Cardiac muscle cell (in vitro differentiated cells and primary cell): ENCODE results near the gene OR51B6. TPM values are rescaled to one million over a fixed set of nuclear protein-coding genes. Genes with fewer than 3 reads are reported as not detected.

Source experiments
- DNase-seq, 2 donors: peaks; one replicate each; pipeline versions ENCODE4 v3.0.0 to v3.0.0-alpha.2; 2010 to 2017; ENCODE audit warnings: low read depth in 1 of 2, low spot score in 1 of 2
- H3K27ac ChIP-seq: fragments of 200-600 bp; sonication (generic); 2 replicates; pipeline ENCODE4 v1.5.1; 2016
- H3K27me3 ChIP-seq: fragments of 200-600 bp; sonication (generic); 2 replicates; pipeline ENCODE4 v1.6.0; 2016; ENCODE audit warnings: control low read depth
- H3K36me3 ChIP-seq: fragments of 200-600 bp; sonication (generic); 2 replicates; pipeline ENCODE4 v1.5.1; 2016; ENCODE audit warnings: control low read depth
- H3K4me1 ChIP-seq: fragments of 200-600 bp; sonication (generic); 2 replicates; pipeline ENCODE4 v1.8.1; 2017; ENCODE audit warnings: low read depth, mild to moderate bottlenecking, mixed run types
- H3K4me3 ChIP-seq: fragments of 200-600 bp; sonication (generic); 2 replicates; pipeline ENCODE4 v1.5.1; 2016; ENCODE audit warnings: mild to moderate bottlenecking
- H3K9me3 ChIP-seq: fragments of 200-600 bp; sonication (generic); 2 replicates; pipeline ENCODE4 v1.5.1; 2017; ENCODE audit warnings: low read depth, mild to moderate bottlenecking, control low read depth
- CTCF ChIP-seq: IDR thresholded peaks from 2 replicates; pipeline ENCODE4 v1.5.1; 2012; ENCODE audit warnings: low read depth, mild to moderate bottlenecking, low read length
- polyA plus RNA-seq: library from polyadenylated mRNA; unstranded; fragments of >200 nt; fragmentation: Nextera tagmentation; extraction: Ambion mirVana; gene quantifications from 2 replicates; pipeline ENCODE4 v1.2.1, GENCODE V29; 2016
- total RNA-seq: library from RNA; depleted of rRNA; stranded (reverse); fragments of >200 nt; gene quantifications from 2 replicates; pipeline ENCODE4 v1.2.3, GENCODE V29; 2016

Gene OR51B6
- total and polyA plus RNA-seq, 2 experiments from 2014 or later: 0.39 TPM; not detected in 1

DNA sequence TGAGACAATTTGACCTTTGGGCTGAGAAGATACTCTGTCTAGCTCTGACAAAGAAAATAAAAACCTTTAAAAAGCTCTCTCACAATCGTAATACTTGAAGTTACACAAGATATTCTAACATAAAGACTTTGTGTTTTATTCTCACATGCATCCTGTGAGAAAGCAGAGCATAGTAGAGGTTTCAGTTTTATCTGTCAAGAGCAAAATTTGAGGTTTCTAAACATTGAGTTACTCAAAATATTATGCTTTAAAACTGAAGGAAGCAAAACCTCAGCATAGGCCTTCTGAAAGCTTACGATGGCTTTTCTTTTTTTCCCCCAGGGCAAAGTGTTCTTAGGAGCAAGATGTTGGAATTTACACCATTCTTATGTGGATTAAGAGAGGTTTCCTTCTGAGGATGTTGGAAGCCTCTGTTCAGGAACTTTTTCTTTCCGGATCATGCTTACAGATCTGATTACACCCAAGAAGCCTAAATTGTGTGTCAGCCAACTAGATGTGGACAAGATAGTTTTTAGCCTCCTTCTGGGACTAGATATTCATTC lies 17.3 kb downstream of the OR51B6 start:
- no peak for TF ChIP-seq CTCF
- Histone ChIP-seq H3K4me1 (no peaks in the 10 kb centered on the region), H3K4me3 (no peak overlapping the region), H3K36me3 (no peaks in the 10 kb centered on the region), H3K27me3 (no peaks in the 10 kb centered on the region), H3K27ac (no peak overlapping the region), H3K9me3 (no peaks in the 10 kb centered on the region)
- DNase-seq: no peak

GRCh38 chr11:5369789-5370188 lies 18.5 kb downstream of the OR51B6 start:
- no peak overlapping the region for H3K27ac ChIP-seq
- TF ChIP-seq CTCF: peak; percentile 24
- H3K36me3 ChIP-seq: no peaks in the 10 kb centered on the region
- DNase-seq: peak; percentile 14 to 38
- no peaks in the 10 kb centered on the region for H3K27me3 ChIP-seq
- H3K4me1 ChIP-seq: no peaks in the 10 kb centered on the region
- no peak overlapping the region for H3K4me3 ChIP-seq
- no peaks in the 10 kb centered on the region for H3K9me3 ChIP-seq

GRCh38 chr11:5380740-5381342 lies 29.5 kb downstream of the OR51B6 start:
- peak; percentile 78 to 81 for DNase-seq
- H3K36me3 ChIP-seq: no peaks in the 10 kb centered on the region
- H3K27ac ChIP-seq: no peak overlapping the region
- no peak overlapping the region for H3K4me3 ChIP-seq
- no peaks in the 10 kb centered on the region for H3K4me1 ChIP-seq
- H3K27me3 ChIP-seq: no peaks in the 10 kb centered on the region
- peak; percentile 75 for TF ChIP-seq CTCF
- no peaks in the 10 kb centered on the region for H3K9me3 ChIP-seq

GRCh38 chr11:5383576-5383975 lies 32.3 kb downstream of the OR51B6 start, which contains the start of gene OR51M1:
Gene OR51M1 (plus strand): TSS chr11:5383812. CDS start chr11:5389399, 5,587 bp downstream.
- H3K27me3 ChIP-seq: no peaks in the 10 kb centered on the region
- H3K4me1 ChIP-seq: no peaks in the 10 kb centered on the region
- H3K9me3 ChIP-seq: no peaks in the 10 kb centered on the region
- TF ChIP-seq CTCF: no peak
- no peaks in the 10 kb centered on the region for H3K36me3 ChIP-seq
- DNase-seq: no peak
- H3K27ac ChIP-seq: no peak within 1 kb of the TSS
- no peak within 1 kb of the TSS for H3K4me3 ChIP-seq

DNA sequence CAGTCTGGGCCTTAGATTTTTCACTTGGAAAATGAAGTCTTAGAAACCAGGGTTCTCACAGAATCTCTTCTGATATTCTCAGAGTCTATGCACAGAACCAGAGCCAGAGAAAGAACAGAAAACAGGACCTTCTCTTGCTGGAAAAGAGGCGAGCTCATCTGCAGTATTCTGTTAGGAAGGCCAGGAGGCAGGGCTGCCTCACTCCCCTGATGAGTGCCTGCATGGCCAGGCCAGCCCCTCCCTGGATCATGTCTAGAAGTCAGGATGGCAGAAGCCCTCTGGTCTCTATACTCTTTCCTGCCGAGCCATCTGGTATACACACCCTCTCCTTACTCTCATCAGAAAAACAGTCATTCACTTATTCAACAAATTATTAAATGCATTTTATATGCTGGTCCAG lies 33.0 kb downstream of the OR51B6 start:
- no peaks in the 10 kb centered on the region for H3K36me3 ChIP-seq
- H3K4me3 ChIP-seq: no peak overlapping the region
- no peaks in the 10 kb centered on the region for H3K4me1 ChIP-seq
- DNase-seq: no peak
- H3K27ac ChIP-seq: no peak overlapping the region
- no peak for TF ChIP-seq CTCF
- H3K9me3 ChIP-seq: no peaks in the 10 kb centered on the region
- no peaks in the 10 kb centered on the region for H3K27me3 ChIP-seq
